Measurements from ENCODE around the gene LRRC14B.

GRCh38 chr5:167982-168660, 23.2 kb upstream of the LRRC14B start:
- no peak for TF ChIP-seq CTCF (IDR thresholded peaks at IDR 0.05)
- no peak for TF ChIP-seq POLR2A (IDR thresholded peaks at IDR 0.05)
